NCI-H187 (cell line): Measurements from ENCODE around the gene ACSM5.
"Not testable (repeated sequence)": the region's sequence is repeated elsewhere in the genome, so short reads cannot be mapped to it uniquely, and the experiment has no call there.

Experiments
- DNase-seq, 2 experiments: peaks; one replicate each; lab custom pipeline; 2025; lab: John Stamatoyannopoulos, UW

The ACSM5 gene

DNA sequence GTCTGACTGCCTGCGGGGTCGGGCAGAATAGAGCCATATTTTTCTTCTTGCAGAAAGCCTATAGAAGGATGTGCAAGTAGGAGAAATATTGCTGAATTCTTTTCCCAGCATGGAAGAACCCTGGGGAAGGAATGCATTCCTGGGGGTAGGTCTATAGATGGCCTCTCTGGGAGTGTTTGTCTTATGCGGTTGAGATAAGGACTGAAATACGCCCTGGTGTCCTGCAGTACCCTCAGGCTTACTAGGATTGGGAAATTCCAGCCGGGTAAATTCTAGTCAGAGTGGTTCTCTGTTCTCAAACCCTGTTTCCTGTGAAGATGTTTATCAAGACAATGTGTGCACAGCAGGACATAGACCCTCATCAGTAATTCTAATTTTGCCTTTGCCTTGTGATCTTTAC is 44.3 kb downstream of the ACSM5 start:
- not testable (repeated sequence) for DNase-seq

DNA sequence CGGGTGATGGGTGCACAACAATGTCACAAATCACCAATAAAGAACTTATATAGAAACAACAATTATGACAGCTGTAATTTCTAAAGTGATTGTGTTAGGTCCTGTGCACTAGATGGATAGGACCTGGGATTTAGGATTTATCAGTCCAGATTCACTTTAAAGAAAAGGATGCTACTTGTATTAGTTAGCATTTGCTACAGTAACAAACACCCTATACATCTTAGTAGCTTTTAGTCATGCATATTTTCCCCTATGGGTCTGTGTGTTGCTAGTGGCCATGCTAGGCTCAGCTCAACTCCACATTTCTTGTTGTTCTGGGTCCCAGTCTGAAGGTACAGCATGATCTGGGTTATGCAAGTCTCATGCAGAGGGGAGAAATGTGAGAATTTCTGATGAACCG is 49.9 kb downstream of the ACSM5 start:
- DNase-seq, result not testable (repeated sequence)

DNA sequence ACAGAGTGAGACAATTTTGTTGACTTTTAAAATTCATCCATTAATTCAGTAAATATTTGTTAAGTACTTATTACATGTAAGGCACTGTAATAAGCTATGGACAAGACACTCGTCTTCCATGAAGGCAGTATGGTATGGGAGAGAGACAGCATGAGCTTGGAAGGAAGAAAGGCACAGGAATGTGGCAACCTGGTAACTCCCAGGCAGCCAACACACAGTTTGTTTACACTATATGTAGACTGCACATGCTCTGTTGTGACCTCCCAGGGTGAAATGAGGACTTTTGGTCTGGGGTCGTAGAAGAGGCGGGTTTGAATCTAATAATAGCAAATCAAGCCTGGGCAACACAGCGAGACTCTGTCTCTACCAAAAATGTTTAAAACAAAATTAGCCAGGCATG is 51.0 kb downstream of the ACSM5 start:
- DNase-seq, result not testable (repeated sequence)

DNA sequence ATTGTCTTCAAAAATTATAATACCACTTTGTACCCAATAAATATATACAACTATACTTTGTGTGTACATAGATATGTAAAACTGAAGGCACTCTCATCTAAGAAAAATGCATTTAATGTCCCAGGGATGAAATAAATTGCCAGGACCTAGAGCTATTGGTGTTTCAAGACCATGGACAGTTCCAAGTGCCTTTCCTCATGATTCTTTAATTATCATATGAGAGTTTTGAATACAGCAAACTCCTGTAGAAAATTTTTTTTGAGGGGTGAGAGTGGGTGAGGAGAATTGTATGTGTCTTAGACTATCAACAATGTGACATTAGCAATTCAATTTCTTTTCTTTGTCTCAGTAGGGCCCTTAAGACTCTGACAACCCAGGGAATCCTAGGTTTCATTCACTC is 59.6 kb downstream of the ACSM5 start:
- not testable (repeated sequence) for DNase-seq

DNA sequence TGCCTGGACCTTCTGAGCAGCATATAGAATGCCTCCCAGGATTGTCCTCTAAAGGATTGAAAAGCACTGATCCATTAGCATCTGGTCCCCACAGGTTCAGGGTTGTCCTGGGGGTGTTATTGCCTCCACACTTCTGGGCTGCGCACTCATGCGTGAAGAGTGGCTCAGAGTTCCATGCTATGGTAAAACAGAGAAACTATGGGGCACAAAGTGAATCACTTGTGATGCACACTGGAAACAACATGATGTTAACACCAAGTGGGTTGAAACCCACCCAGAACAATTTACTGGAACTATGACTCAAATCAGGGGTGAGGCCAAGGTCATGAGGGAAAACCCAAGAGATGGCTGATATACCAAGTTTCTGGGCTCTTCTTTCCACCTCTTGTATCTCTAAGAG is 60.6 kb downstream of the ACSM5 start:
- DNase-seq, result not testable (repeated sequence)

DNA sequence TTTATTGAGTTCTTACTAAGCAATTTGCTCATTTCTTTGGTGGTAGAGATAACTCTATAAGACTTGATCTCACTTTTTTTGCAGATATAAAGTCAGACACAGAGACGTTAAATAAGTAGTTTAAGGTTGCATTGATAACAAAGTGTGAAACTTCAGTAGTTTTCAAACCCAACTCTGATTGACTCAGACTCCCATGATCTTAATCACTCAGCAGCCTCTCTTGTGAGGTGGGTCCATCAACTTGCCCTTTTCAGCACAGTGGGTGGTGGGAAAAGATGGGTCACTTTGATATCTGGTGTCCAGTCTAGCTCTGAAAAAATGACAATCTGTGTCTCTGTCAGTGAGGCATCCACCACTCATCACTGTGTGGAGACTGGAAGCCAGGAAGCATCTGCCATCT is 61.4 kb downstream of the ACSM5 start:
- DNase-seq, result not testable (repeated sequence)

DNA sequence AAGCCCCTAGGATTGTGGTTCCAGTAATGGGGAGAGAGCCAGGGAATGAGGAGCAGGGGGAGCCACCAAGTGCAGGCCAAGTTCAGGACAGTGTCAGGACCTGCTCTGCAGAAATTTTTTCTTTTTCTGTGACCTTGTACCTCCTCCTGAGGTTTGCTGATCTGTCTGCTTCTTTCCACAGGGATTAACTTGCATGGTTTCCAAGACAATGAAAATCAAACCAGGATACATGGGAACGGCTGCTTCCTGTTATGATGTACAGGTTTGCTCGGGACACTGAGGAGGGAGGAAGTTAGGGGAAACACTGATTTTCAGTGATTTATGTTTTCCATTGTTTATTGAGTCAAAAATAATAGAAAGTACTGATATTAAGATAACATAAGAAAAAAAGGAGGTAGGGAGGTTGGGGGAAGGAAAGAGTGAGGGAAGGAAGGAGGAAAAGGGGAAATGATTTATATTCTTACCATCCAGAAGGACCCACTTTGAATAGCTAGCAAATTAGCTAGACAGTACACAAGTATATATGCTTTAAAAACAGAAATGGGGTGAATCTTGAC is 67.9 kb downstream of the ACSM5 start:
- not testable (repeated sequence) for DNase-seq

DNA sequence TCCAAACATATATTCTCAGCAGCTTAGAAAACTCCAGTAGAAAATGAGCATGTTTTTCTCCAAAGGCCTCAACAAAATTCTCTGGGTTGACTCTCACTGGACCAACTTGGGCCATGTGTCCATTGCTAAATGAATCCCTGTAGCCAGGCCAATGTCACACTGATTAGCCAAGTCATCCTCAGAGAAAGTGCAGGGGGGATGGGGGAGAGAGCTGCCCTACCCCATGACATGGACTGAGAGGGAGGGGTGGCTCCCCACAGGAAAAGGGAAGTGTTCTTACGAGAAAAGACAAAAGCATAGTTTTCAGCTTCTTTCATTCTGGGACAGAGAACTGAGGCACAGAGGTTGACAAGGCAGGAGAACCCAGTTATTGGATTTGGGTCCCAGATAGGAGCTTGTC is 74.7 kb downstream of the ACSM5 start:
- DNase-seq, result not testable (repeated sequence)

DNA sequence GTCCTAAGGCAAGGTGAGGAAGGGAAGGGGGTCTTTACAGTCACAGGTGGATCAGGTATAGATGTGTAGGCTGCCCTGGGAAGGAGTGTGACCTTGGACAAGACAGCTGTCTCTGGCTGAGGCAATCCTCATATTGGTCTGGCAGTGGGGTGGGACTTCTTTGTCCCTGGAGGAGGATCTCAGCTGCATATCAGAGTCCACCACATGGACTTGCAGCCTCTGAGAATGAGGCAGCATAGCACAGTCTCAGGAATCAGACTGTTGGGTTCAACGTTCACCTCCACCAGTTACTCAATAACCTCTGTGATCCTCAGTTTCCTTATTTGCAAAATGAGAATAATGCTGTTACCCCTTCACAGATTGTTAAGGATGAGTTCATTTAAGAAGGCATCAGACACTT is 75.4 kb downstream of the ACSM5 start:
- no peak for DNase-seq

DNA sequence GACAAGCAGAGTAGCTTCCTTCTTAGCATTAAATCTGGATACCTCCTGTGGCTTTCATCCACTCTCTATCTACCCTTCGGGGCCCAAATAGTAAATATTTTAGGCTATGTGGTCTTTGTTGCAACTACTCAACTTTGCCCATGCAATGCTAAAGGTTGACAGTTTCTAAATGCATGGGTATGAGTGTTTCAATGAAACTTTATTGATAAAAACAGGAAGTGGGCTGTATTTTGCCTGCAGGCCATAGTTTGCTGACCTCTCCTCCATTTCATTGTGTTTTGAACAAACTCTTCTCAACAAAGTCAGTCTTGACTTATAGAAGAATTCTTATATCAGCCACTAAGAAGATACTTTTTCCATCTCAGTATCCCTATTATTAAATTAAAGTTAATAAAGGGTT is 76.1 kb downstream of the ACSM5 start:
- no peak for DNase-seq
